ENCODE results near the gene DOCK1. TPM values are rescaled to one million over a fixed set of nuclear protein-coding genes. Genes with fewer than 3 reads are reported as not detected.

Gene DOCK1
- total and polyA plus RNA-seq, 2 donors from 2014 or later: 15.8 to 81.7 TPM

DNA sequence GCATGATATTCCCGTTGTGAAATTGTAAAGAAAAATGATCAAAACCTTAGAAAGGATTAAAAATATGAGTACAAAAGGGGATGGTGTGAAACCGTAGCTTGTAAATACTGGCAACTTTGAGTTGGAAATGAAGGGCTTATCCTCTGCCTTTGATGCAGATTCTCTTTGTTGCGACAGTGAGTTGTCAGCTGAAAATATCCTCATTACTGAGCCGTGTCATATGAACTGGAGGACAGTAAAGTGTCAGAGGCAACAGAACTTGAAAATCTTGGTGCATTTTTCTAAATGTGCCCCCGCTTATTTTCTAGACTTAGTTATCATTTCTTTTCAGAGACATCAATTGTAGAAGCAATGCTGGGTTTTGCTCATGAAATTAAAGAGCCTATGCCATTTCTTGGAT, 473.4 kb downstream of the DOCK1 start:
- Histone ChIP-seq H3K36me3 (ENCODE audit: control insufficient read depth in 2 of 3, insufficient read depth in 3 of 3, low read length in 3 of 3) (peaks cover 0 to 16% (median 12%) of the 10 kb centered on the region in 3 donors), H3K27me3 (ENCODE audit: control insufficient read depth, insufficient read depth, low read length) (no peaks in the 10 kb centered on the region), H3K27ac (ENCODE audit: low read depth in 2 of 2, low read length in 2 of 2) (no peak overlapping the region), H3K9ac (ENCODE audit: low read length in 3 of 3) (no peak overlapping the region), H3K4me1 (ENCODE audit: control insufficient read depth in 2 of 3, insufficient read depth in 2 of 3, low read depth in 1 of 3, low read length in 3 of 3) (no peaks in the 10 kb centered on the region), H3K9me3 (ENCODE audit: control insufficient read depth in 2 of 3, insufficient read depth in 1 of 3, low read length in 3 of 3) (no peaks in the 10 kb centered on the region), H3K4me3 (ENCODE audit: low read length in 3 of 3) (no peak overlapping the region)
- FAIRE-seq: no peak
- DNase-seq: no peak
- intact Hi-C loops (cut with DNase I): no loop called here
- TF ChIP-seq CTCF (IDR thresholded peaks at IDR 0.05; ENCODE audit: borderline replicate concordance, extremely low read depth, insufficient read depth): no peak

GRCh38 chr10:127384532-127384931, 479.3 kb downstream of the DOCK1 start:
- peaks cover 0 to 9% (median 7%) of the 10 kb centered on the region in 3 donors for H3K36me3 ChIP-seq (ENCODE audit: control insufficient read depth in 2 of 3, insufficient read depth in 3 of 3, low read length in 3 of 3)
- no peak for DNase-seq
- FAIRE-seq: no peak
- TF ChIP-seq CTCF (IDR thresholded peaks at IDR 0.05; ENCODE audit: borderline replicate concordance, extremely low read depth, insufficient read depth): no peak
- H3K27me3 ChIP-seq (ENCODE audit: control insufficient read depth, insufficient read depth, low read length): no peaks in the 10 kb centered on the region
- no peak overlapping the region for H3K9ac ChIP-seq (ENCODE audit: low read length in 3 of 3)
- no peak overlapping the region for H3K27ac ChIP-seq (ENCODE audit: low read depth in 2 of 2, low read length in 2 of 2)
- intact Hi-C loops (cut with DNase I): no loop called here
- no peaks in the 10 kb centered on the region for H3K9me3 ChIP-seq (ENCODE audit: control insufficient read depth in 2 of 3, insufficient read depth in 1 of 3, low read length in 3 of 3)
- no peak overlapping the region for H3K4me3 ChIP-seq (ENCODE audit: low read length in 3 of 3)
- H3K4me1 ChIP-seq (ENCODE audit: control insufficient read depth in 2 of 3, insufficient read depth in 2 of 3, low read depth in 1 of 3, low read length in 3 of 3): no peaks in the 10 kb centered on the region

DNA sequence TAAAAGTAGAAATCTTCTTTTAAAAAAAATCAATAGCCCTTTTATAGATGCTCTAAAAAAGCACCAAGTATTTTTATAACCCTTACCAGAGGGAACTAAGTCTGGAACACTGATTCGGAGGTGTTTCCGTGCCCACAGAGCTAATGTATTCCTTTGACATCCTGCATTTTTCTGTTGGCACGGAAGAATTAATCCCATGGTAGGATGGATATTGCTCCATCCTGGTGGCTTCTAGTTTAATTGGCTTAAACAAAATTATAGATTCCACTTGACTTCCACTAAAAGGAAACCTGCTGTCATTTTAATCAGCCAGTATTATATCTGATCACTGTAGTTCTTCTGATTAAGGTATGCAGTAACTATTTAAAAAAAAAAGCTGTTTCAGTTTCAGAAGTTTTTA, 479.8 kb downstream of the DOCK1 start:
- no peak for DNase-seq
- H3K9me3 ChIP-seq (ENCODE audit: control insufficient read depth in 2 of 3, insufficient read depth in 1 of 3, low read length in 3 of 3): no peaks in the 10 kb centered on the region
- intact Hi-C loops (cut with DNase I): no loop called here
- TF ChIP-seq CTCF (IDR thresholded peaks at IDR 0.05; ENCODE audit: borderline replicate concordance, extremely low read depth, insufficient read depth): no peak
- no peak overlapping the region for H3K9ac ChIP-seq (ENCODE audit: low read length in 3 of 3)
- H3K36me3 ChIP-seq (ENCODE audit: control insufficient read depth in 2 of 3, insufficient read depth in 3 of 3, low read length in 3 of 3): peaks cover 0 to 9% (median 7%) of the 10 kb centered on the region in 3 donors
- H3K4me3 ChIP-seq (ENCODE audit: low read length in 3 of 3): no peak overlapping the region
- H3K27me3 ChIP-seq (ENCODE audit: control insufficient read depth, insufficient read depth, low read length): no peaks in the 10 kb centered on the region
- FAIRE-seq: no peak
- H3K27ac ChIP-seq (ENCODE audit: low read depth in 2 of 2, low read length in 2 of 2): no peak overlapping the region
- H3K4me1 ChIP-seq (ENCODE audit: control insufficient read depth in 2 of 3, insufficient read depth in 2 of 3, low read depth in 1 of 3, low read length in 3 of 3): no peaks in the 10 kb centered on the region
